MM.1S (cell line): Measurements from ENCODE around the gene SDSL.

ENCODE experiments used
- CTCF ChIP-seq: fragments of 300-600 bp; sonication (generic); IDR thresholded peaks from 2 replicates; pipeline ENCODE4 v1.5.1; 2016; ENCODE audit warnings: antibody characterized with exemption, low read length, mixed read lengths
- EZH2 ChIP-seq: fragments of 300-600 bp; sonication (generic); optimal IDR thresholded peaks from 2 replicates; pipeline ENCODE3; 2017; ENCODE audit warnings: low read depth, mild to moderate bottlenecking, antibody characterized with exemption, low read length, mixed read lengths

DNA sequence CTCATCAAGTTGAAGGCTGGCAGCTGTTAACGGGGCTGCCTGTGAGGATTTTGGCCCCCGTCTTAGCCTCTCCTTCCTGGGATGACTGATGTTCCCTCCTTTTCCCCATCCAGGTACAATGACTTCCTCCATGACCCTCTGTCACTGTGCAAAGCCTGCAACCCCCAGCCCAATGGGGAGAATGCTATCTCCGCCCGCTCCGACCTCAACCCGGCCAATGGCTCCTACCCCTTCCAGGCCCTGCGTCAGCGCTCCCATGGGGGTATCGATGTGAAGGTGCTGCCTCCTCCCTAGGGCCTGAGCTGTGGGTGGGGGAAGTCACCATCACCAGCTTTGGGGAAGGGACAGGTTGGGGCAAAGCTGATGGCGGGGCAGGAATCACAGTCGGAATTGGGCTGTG is 34.5 kb upstream of the SDSL start:
- no peak for TF ChIP-seq CTCF
- TF ChIP-seq EZH2 = no peak
